Measurements from ENCODE around the gene RNF25.
"Not testable (repeated sequence)": the region's sequence is repeated elsewhere in the genome, so short reads cannot be mapped to it uniquely, and the experiment has no call there.

RNF25 gene

DNA sequence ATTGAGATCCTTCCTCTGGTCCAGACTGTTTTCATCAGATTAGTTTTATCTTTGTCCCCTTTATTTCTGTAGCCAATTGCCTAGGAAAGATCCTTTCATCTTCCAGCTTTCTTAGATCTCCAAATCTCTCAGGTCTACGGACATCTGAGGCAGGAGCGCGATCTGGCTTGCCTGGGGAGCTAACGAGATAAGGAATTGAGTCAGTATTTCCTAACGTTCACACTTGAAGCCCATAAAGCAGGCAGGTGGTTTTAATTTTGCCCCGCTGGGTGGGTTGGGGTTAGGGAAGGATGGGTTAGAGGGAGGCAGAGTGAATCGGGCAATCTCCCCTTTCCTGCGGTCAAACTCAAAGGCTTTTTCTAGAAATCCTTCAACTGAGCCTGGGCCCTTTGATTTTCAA lies 38.1 kb upstream of the RNF25 start:
- peaks cover 14 to 17% of the 10 kb centered on the region in 2 donors for H3K4me1 Mint-ChIP-seq (ENCODE audit: low read depth in 2 of 2)
- DNase-seq (no peak), ATAC-seq (replicated peaks) (no peak)
- H3K27ac Mint-ChIP-seq = no peak overlapping the region
- H3K27me3 Mint-ChIP-seq = peaks cover 0 to 13% of the 10 kb centered on the region in 2 donors
- no peaks in the 10 kb centered on the region for H3K9me3 Mint-ChIP-seq
- H3K4me3 Mint-ChIP-seq = peak overlapping the region in 1 of 2 donors; percentile 98
- peaks cover 10% of the 10 kb centered on the region for H3K36me3 Mint-ChIP-seq (ENCODE audit: insufficient read depth)

- Mint-ChIP-seq H3K27me3 (peaks cover 0 to 13% of the 10 kb centered on the region in 2 donors), H3K4me1 (ENCODE audit: low read depth in 2 of 2) (peaks cover 10 to 11% of the 10 kb centered on the region in 2 donors), H3K27ac (no peak overlapping the region), H3K36me3 (ENCODE audit: insufficient read depth) (peaks cover 10% of the 10 kb centered on the region), H3K4me3 (no peak overlapping the region), H3K9me3 (no peaks in the 10 kb centered on the region)
- no peak for ATAC-seq (replicated peaks)
- DNase-seq = no peak
Measured at GRCh38 chr2:218708086-218708485, 36.3 kb upstream of the RNF25 start.

DNA sequence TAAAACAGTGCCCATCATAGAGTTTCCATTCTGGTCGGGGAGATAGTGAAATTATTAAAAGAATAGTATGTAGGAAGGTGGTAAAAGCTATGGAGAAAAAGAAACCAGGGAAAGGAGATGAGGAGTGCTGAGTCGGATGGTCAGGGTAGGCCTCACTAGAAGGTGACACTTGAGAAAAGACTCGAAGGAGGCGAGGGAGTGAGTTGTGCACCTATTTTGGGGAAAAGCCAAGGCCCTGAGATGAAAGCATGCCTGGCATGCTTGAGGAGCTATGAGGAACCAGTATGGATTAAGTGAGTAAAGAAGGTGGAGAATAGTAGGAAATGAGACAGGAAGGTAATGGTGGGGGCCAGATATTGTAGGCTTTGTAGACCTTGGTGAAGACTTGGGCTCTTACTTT lies 31.5 kb upstream of the RNF25 start:
- Mint-ChIP-seq H3K4me1 (ENCODE audit: low read depth in 2 of 2) (no peaks in the 10 kb centered on the region), H3K27ac (no peak overlapping the region), H3K27me3 (peaks cover 0 to 13% of the 10 kb centered on the region in 2 donors), H3K36me3 (ENCODE audit: insufficient read depth) (peaks cover 4% of the 10 kb centered on the region), H3K4me3 (no peak overlapping the region), H3K9me3 (no peaks in the 10 kb centered on the region)
- ATAC-seq (replicated peaks) = no peak
- DNase-seq = no peak

- ATAC-seq (replicated peaks) = no peak
- no peaks in the 10 kb centered on the region for H3K9me3 Mint-ChIP-seq
Measured at GRCh38 chr2:218701806-218702205, 30.0 kb upstream of the RNF25 start.

GRCh38 chr2:218698885-218699284 lies 27.1 kb upstream of the RNF25 start:
- Mint-ChIP-seq H3K4me3 (no peak overlapping the region), H3K36me3 (ENCODE audit: insufficient read depth) (peaks cover 4% of the 10 kb centered on the region), H3K9me3 (no peaks in the 10 kb centered on the region), H3K27ac (no peak overlapping the region), H3K4me1 (ENCODE audit: low read depth in 2 of 2) (no peaks in the 10 kb centered on the region), H3K27me3 (no peaks in the 10 kb centered on the region)
- ATAC-seq (replicated peaks) = no peak
- DNase-seq = no peak

More at GRCh38 chr2:218701806-218702205, 30.0 kb upstream of the RNF25 start:
- H3K4me3 Mint-ChIP-seq = no peak overlapping the region
- no peak for DNase-seq
- H3K36me3 Mint-ChIP-seq (ENCODE audit: insufficient read depth) = peaks cover 4% of the 10 kb centered on the region
- no peak overlapping the region for H3K27ac Mint-ChIP-seq
- H3K27me3 Mint-ChIP-seq = peaks cover 0 to 10% of the 10 kb centered on the region in 2 donors
- H3K4me1 Mint-ChIP-seq (ENCODE audit: low read depth in 2 of 2) = no peaks in the 10 kb centered on the region

- ATAC-seq (replicated peaks) (no peak), DNase-seq (no peak)
- no peaks in the 10 kb centered on the region for H3K9me3 Mint-ChIP-seq
- no peaks in the 10 kb centered on the region for H3K27me3 Mint-ChIP-seq
- no peaks in the 10 kb centered on the region for H3K4me1 Mint-ChIP-seq (ENCODE audit: low read depth in 2 of 2)
- H3K27ac Mint-ChIP-seq = no peak overlapping the region
- peaks cover 6% of the 10 kb centered on the region for H3K36me3 Mint-ChIP-seq (ENCODE audit: insufficient read depth)
- no peak overlapping the region for H3K4me3 Mint-ChIP-seq
Measured at GRCh38 chr2:218694405-218695145, 22.8 kb upstream of the RNF25 start.

DNA sequence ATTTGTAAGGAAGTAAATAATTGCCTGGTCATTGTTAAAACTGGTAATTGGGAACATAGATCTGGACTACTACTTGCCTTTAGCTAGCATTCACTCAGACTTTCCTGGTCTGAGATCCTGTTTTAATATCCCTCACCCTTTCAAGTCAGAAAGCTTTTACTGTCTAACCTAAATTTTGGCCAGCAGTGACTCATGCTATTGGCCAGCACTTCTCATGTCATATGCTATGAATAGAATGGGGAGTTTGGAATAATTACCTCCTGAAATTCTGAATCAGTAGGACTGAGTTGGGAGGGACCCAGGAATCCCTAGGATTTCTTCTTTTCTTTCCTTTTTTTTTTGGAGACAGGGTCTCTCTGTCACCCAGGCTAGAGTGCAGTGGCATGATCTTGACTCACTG lies 19.4 kb upstream of the RNF25 start:
- no peak for ATAC-seq (replicated peaks)

GRCh38 chr2:218687400-218688060 lies 15.7 kb upstream of the RNF25 start:
- H3K9me3 Mint-ChIP-seq; H3K4me3 Mint-ChIP-seq; H3K36me3 Mint-ChIP-seq (ENCODE audit: insufficient read depth); H3K27me3 Mint-ChIP-seq; H3K27ac Mint-ChIP-seq; H3K4me1 Mint-ChIP-seq (ENCODE audit: low read depth in 2 of 2): not testable (repeated sequence)
- DNase-seq = peak in 1 of 3 experiments; percentile 12
- peak; percentile 72 for ATAC-seq (replicated peaks)

More for the DNA sequence above, 19.4 kb upstream of the RNF25 start:
- H3K27ac Mint-ChIP-seq = no peak overlapping the region
- no peak overlapping the region for H3K4me3 Mint-ChIP-seq
- peaks cover 3% of the 10 kb centered on the region for H3K36me3 Mint-ChIP-seq (ENCODE audit: insufficient read depth)
- H3K4me1 Mint-ChIP-seq (ENCODE audit: low read depth in 2 of 2) = no peaks in the 10 kb centered on the region
- DNase-seq = no peak
- H3K27me3 Mint-ChIP-seq = no peaks in the 10 kb centered on the region
- no peaks in the 10 kb centered on the region for H3K9me3 Mint-ChIP-seq

DNA sequence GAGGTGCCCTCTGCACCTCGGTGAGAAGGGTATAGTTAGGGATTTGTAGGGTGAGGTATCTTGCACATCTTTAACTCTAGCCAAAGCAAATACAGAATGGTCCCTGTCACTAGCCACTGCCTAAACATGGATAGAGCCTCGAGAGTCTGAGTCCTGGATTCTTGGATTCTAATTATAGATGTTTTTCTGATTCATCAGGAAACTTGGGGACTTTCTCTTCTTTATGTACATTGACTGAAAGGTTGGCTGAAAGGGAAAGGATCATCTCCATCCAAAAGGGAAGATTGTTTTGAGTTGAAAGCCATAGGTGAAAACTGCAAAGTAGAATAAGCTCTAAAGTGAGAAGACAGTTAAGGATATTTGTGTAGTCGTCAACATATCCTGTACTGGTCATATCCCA lies 8.3 kb upstream of the RNF25 start:
- Mint-ChIP-seq H3K4me1 (ENCODE audit: low read depth in 2 of 2) (no peaks in the 10 kb centered on the region), H3K27me3 (no peaks in the 10 kb centered on the region), H3K4me3 (no peak overlapping the region), H3K27ac (no peak overlapping the region), H3K9me3 (no peaks in the 10 kb centered on the region), H3K36me3 (ENCODE audit: insufficient read depth) (no peaks in the 10 kb centered on the region)
- DNase-seq (no peak), ATAC-seq (replicated peaks) (no peak)

GRCh38 chr2:218679119-218679518 lies 7.3 kb upstream of the RNF25 start:
- Mint-ChIP-seq H3K27me3 (no peaks in the 10 kb centered on the region), H3K4me3 (no peak overlapping the region), H3K9me3 (no peaks in the 10 kb centered on the region), H3K36me3 (ENCODE audit: insufficient read depth) (no peaks in the 10 kb centered on the region), H3K4me1 (ENCODE audit: low read depth in 2 of 2) (no peaks in the 10 kb centered on the region), H3K27ac (no peak overlapping the region)
- DNase-seq (no peak), ATAC-seq (replicated peaks) (no peak)

DNA sequence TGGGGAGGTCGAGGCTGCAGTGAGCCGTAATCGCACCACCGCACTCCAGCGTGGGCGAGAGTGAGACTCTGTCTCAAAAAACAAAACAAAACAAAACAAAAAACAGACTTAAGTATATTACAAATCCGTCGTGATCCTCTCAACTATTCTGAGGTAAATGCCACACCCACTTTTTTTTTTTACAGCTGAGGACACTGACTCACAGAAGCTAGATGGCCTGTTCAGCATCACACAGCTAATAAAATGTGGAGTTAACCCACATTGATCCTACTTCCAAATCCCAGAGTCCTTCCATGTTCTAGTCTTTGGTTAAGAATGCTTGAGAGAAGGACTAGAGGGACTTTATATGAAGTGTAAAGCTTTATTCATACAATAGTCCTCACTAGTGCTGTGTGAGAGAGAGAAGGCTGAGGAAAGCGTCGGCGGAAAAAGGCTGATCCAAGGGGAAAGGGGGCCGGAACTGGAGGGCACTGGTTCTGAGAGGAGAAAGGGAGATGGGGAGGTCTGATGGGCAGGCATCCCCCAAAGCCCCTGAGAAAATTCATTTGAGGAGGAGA lies 627 bp downstream of the RNF25 start:
- Mint-ChIP-seq H3K9me3 (no peaks in the 10 kb centered on the region), H3K4me1 (ENCODE audit: low read depth in 2 of 2) (peaks cover 16 to 26% of the 10 kb centered on the region in 2 donors), H3K27me3 (no peaks in the 10 kb centered on the region), H3K4me3 (peak overlapping the region; percentile 96 to 97), H3K36me3 (ENCODE audit: insufficient read depth) (peaks cover 27% of the 10 kb centered on the region), H3K27ac (peak overlapping the region; percentile 97 to 99)
- DNase-seq (no peak), ATAC-seq (replicated peaks) (no peak)

DNA sequence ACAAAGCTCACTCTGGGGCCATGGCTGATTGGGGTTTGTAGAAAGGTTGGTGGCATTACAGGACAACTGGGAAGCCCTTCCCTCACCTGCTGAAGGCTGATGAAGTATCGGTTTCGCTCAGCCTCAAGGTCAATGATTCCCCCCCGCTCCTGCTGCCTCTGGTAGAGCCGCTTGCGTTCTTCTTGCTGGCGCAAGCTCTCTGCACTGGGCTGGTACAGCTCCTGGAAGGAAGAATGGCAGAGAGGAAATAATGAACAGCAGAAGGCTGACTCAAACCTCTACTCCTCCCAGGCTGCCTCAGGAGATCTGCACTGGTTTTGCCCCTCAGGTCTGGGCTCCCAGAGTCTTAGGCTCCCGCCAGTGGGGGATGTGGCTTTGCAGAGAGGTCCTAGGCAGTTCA lies 7.1 kb downstream of the RNF25 start:
- Mint-ChIP-seq H3K4me1 (ENCODE audit: low read depth in 2 of 2) (peaks cover 8 to 10% of the 10 kb centered on the region in 2 donors), H3K36me3 (ENCODE audit: insufficient read depth) (peaks cover 55% of the 10 kb centered on the region), H3K9me3 (no peaks in the 10 kb centered on the region), H3K27me3 (no peaks in the 10 kb centered on the region), H3K4me3 (no peak overlapping the region), H3K27ac (peak overlapping the region in 1 of 2 donors; percentile 51)
- ATAC-seq (replicated peaks) (no peak), DNase-seq (no peak)

GRCh38 chr2:218663901-218664300 lies 7.9 kb downstream of the RNF25 start:
- Mint-ChIP-seq H3K4me1 (ENCODE audit: low read depth in 2 of 2) (peaks cover 13 to 14% of the 10 kb centered on the region in 2 donors), H3K4me3 (no peak overlapping the region), H3K27me3 (no peaks in the 10 kb centered on the region), H3K36me3 (ENCODE audit: insufficient read depth) (peaks cover 60% of the 10 kb centered on the region), H3K9me3 (no peaks in the 10 kb centered on the region), H3K27ac (no peak overlapping the region)
- DNase-seq (no peak), ATAC-seq (replicated peaks) (no peak)

DNA sequence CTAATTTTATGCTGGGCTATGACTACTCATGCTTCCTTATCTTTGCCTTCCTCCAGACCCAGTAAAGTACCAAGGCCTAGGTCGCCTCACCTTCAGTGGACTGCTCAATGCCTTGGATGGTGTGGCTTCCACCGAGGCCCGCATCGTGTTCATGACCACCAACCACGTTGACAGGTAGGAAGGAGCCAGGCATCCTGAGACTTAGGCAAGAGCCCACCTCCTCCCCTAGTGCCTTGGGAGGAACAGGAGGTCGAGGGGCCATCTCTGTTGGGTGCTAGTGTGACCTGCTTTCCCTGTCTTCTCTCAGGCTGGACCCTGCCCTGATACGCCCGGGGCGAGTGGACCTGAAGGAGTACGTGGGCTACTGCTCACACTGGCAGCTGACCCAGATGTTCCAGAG lies 9.0 kb downstream of the RNF25 start:
- no peaks in the 10 kb centered on the region for H3K27me3 Mint-ChIP-seq
- H3K4me3 Mint-ChIP-seq = no peak overlapping the region
- no peaks in the 10 kb centered on the region for H3K9me3 Mint-ChIP-seq
- DNase-seq (no peak), ATAC-seq (replicated peaks) (no peak)
- peak overlapping the region in 1 of 2 donors; percentile 80 for H3K27ac Mint-ChIP-seq
- H3K4me1 Mint-ChIP-seq (ENCODE audit: low read depth in 2 of 2) = peaks cover 22 to 24% of the 10 kb centered on the region in 2 donors
- peaks cover 60% of the 10 kb centered on the region for H3K36me3 Mint-ChIP-seq (ENCODE audit: insufficient read depth)

Measured in effector memory CD8-positive, alpha-beta T cell (primary cell).